H1 (cell line): ENCODE measurements around the gene C16orf46. TPM values are rescaled to one million over a fixed set of nuclear protein-coding genes. Genes with fewer than 3 reads are reported as not detected.

ENCODE experiments used
- CTCF ChIA-PET: fragments of 300-600 bp; sonication (Branson Sonifier 250); formaldehyde crosslinking; loops from one replicate; lab custom pipeline; 2021; ENCODE audit not compliant: partially characterized antibody; lab: Charles Lee
- POLR2A ChIA-PET: fragments of 300-600 bp; sonication (Branson Sonifier 250); formaldehyde crosslinking; loops from one replicate; lab custom pipeline; 2021; ENCODE audit warnings: inconsistent platforms; ENCODE audit not compliant: partially characterized antibody; lab: Charles Lee
- DNase-seq, 2 experiments: peaks; one replicate each; pipeline versions ENCODE4 v3.0.0 to v3.0.0-alpha.2; 2010 to 2022; ENCODE audit warnings: low spot score in 2 of 2, low read depth in 1 of 2, mixed read lengths in 1 of 2
- FAIRE-seq: peaks from 2 replicates; lab custom pipeline; 2011; peaks lifted over from hg19 to GRCh38; lab: Jason Lieb, UNC
- H2AFZ ChIP-seq: 2 replicates; pipeline ENCODE4 v1.8.1; 2012; ENCODE audit warnings: low read length, inconsistent platforms
- H2AK5ac ChIP-seq: 2 replicates; pipeline ENCODE4 v1.6.1; 2013; ENCODE audit warnings: low read depth, low read length
- H2BK120ac ChIP-seq: replicated peaks from 2 replicates; pipeline ENCODE3; 2013; ENCODE audit warnings: low read depth, low read length, inconsistent platforms
- H2BK12ac ChIP-seq: 2 replicates; pipeline ENCODE4 v1.6.1; 2013; ENCODE audit warnings: low read depth, low read length
- H2BK15ac ChIP-seq: 2 replicates; pipeline ENCODE4 v1.6.1; 2013; ENCODE audit warnings: low read length
- H2BK20ac ChIP-seq: 2 replicates; pipeline ENCODE4 v1.6.1; 2013; ENCODE audit warnings: low read length
- H2BK5ac ChIP-seq: 2 replicates; pipeline ENCODE4 v1.6.1; 2013; ENCODE audit warnings: low read depth, low read length
- H3K14ac ChIP-seq: 2 replicates; pipeline ENCODE4 v1.6.1; 2013; ENCODE audit warnings: inconsistent platforms; ENCODE audit not compliant: insufficient read length
- H3K18ac ChIP-seq: 2 replicates; pipeline ENCODE4 v1.6.1; 2013; ENCODE audit warnings: low read length; ENCODE audit errors: extremely low read depth
- H3K23ac ChIP-seq: 2 replicates; pipeline ENCODE4 v1.6.1; 2013; ENCODE audit warnings: inconsistent platforms; ENCODE audit not compliant: insufficient read length
- H3K23me2 ChIP-seq: 2 replicates; pipeline ENCODE4 v1.6.1; 2013; ENCODE audit warnings: low read depth, low read length
- H3K27ac ChIP-seq: 2 replicates; pipeline ENCODE4 v1.6.1; 2011; ENCODE audit warnings: low read depth, low read length, inconsistent platforms
- H3K27me3 ChIP-seq, 4 experiments: replicated peaks in 1 of 4; 1 replicate in 1 of 4; 2 replicates in 3 of 4; pipeline versions ENCODE4 v1.6.1 to v1.8.1; 2011 to 2013; ENCODE audit warnings: low read length in 3 of 4, mild to moderate bottlenecking in 3 of 4, inconsistent platforms in 2 of 4, mixed read lengths in 2 of 4, moderate library complexity in 1 of 4; ENCODE audit not compliant: control insufficient read depth in 3 of 4, insufficient read depth in 3 of 4; ENCODE audit errors: extremely low read depth in 1 of 4
- H3K36me3 ChIP-seq, 4 experiments: 2 replicates each; pipeline versions ENCODE4 v1.6.1 to v1.8.1; 2011 to 2013; ENCODE audit warnings: mild to moderate bottlenecking in 4 of 4, low read length in 3 of 4, moderate library complexity in 2 of 4, control low read depth in 1 of 4, inconsistent platforms in 1 of 4; ENCODE audit not compliant: insufficient read depth in 4 of 4, control insufficient read depth in 2 of 4
- H3K4ac ChIP-seq: replicated peaks from 2 replicates; pipeline ENCODE3; 2013; ENCODE audit warnings: low read length, low read depth, mixed read lengths, inconsistent platforms; ENCODE audit not compliant: insufficient read length
- H3K4me1 ChIP-seq, 4 experiments: replicated peaks in 1 of 4; 1 replicate in 1 of 4; 2 replicates in 3 of 4; pipeline versions ENCODE4 v1.6.1 to v1.8.1; 2011 to 2013; ENCODE audit warnings: low read length in 3 of 4, inconsistent platforms in 2 of 4, mixed read lengths in 1 of 4; ENCODE audit not compliant: insufficient read depth in 4 of 4, control insufficient read depth in 3 of 4
- H3K4me2 ChIP-seq, 2 experiments: 2 replicates each; pipeline versions ENCODE4 v1.6.1 to v1.8.1; 2011 to 2013; ENCODE audit warnings: low read depth in 2 of 2, low read length in 2 of 2, control low read depth in 1 of 2, inconsistent platforms in 1 of 2, mild to moderate bottlenecking in 1 of 2; ENCODE audit not compliant: insufficient read depth in 1 of 2
- H3K4me3 ChIP-seq, 4 experiments: fragments of 200-600, 300-600 bp in 1 of 4; sonication (generic), shearing (Covaris generic), sonication (Bioruptor Twin) in 1 of 4; 2 replicates each; pipeline versions ENCODE4 v1.5.1 to v1.8.1; 2011 to 2016; ENCODE audit warnings: low read length in 4 of 4, low read depth in 3 of 4, control low read depth in 2 of 4, inconsistent platforms in 2 of 4, mild to moderate bottlenecking in 2 of 4, mixed read lengths in 1 of 4, moderate library complexity in 1 of 4; ENCODE audit not compliant: insufficient read depth in 2 of 4; ENCODE audit errors: extremely low read depth in 1 of 4
- H3K56ac ChIP-seq: replicated peaks from 2 replicates; pipeline ENCODE3; 2013; ENCODE audit warnings: low read depth, mild to moderate bottlenecking, mixed read lengths, low read length, inconsistent platforms; ENCODE audit not compliant: insufficient read length
- H3K79me1 ChIP-seq: 2 replicates; pipeline ENCODE4 v1.6.1; 2013; ENCODE audit warnings: low read depth, low read length, control low read depth
- H3K79me2 ChIP-seq, 2 experiments: 2 replicates each; pipeline versions ENCODE4 v1.6.1 to v1.8.1; 2012 to 2013; ENCODE audit warnings: low read length in 2 of 2, mild to moderate bottlenecking in 2 of 2, inconsistent platforms in 1 of 2; ENCODE audit not compliant: insufficient read depth in 2 of 2, control insufficient read depth in 1 of 2
- H3K9ac ChIP-seq, 4 experiments: replicated peaks in 1 of 4; 1 replicate in 1 of 4; 2 replicates in 3 of 4; pipeline versions ENCODE4 v1.6.1 to v1.8.1; 2011 to 2013; ENCODE audit warnings: low read depth in 3 of 4, low read length in 3 of 4, control low read depth in 2 of 4, mild to moderate bottlenecking in 2 of 4, moderate library complexity in 2 of 4, inconsistent platforms in 1 of 4; ENCODE audit errors: extremely low read depth in 1 of 4
- H3K9me3 ChIP-seq, 2 experiments: 2 replicates each; pipeline versions ENCODE4 v1.6.1 to v1.8.1; 2012 to 2013; ENCODE audit warnings: mild to moderate bottlenecking in 2 of 2, moderate library complexity in 2 of 2, control low read depth in 1 of 2, inconsistent platforms in 1 of 2, low read depth in 1 of 2, low read length in 1 of 2, mixed read lengths in 1 of 2; ENCODE audit not compliant: insufficient read depth in 2 of 2
- H4K20me1 ChIP-seq, 2 experiments: replicated peaks in 1 of 2; 2 replicates each; pipeline versions ENCODE3 to v1.8.1; 2011 to 2013; ENCODE audit warnings: inconsistent platforms in 2 of 2, low read length in 2 of 2, mild to moderate bottlenecking in 1 of 2; ENCODE audit not compliant: insufficient read depth in 2 of 2, control insufficient read depth in 1 of 2
- H4K5ac ChIP-seq: 2 replicates; pipeline ENCODE4 v1.6.1; 2013; ENCODE audit warnings: low read length, low read depth, mixed read lengths, inconsistent platforms; ENCODE audit not compliant: insufficient read length
- H4K8ac ChIP-seq: 2 replicates; pipeline ENCODE4 v1.8.0; 2013; ENCODE audit warnings: mild to moderate bottlenecking, moderate library complexity, low read length, inconsistent platforms; ENCODE audit not compliant: insufficient read depth; ENCODE audit errors: extremely low read depth
- H4K91ac ChIP-seq: replicated peaks from 2 replicates; pipeline ENCODE3; 2013; ENCODE audit warnings: low read length, mixed read lengths, inconsistent platforms; ENCODE audit not compliant: insufficient read length
- ASH2L ChIP-seq: fragments of 200-600, 300-600 bp; sonication (generic); IDR thresholded peaks from one replicate; pipeline ENCODE4 v1.7.1; 2017; ENCODE audit warnings: low read length
- BRCA1 ChIP-seq: IDR thresholded peaks from 2 replicates; pipeline ENCODE4 v1.6.1; 2012; ENCODE audit warnings: low read depth, low read length, improper control_type of control experiment
- CTBP2 ChIP-seq: IDR thresholded peaks from 2 replicates; pipeline ENCODE4 v1.7.0; 2011; ENCODE audit warnings: borderline replicate concordance, mild to moderate bottlenecking, moderate library complexity, mixed read lengths, low read length; ENCODE audit not compliant: insufficient read depth, insufficient read length
- FOSL1 ChIP-seq: IDR thresholded peaks from 2 replicates; pipeline ENCODE4 v1.6.1; 2011; ENCODE audit warnings: mild to moderate bottlenecking, low read depth, low read length, moderate library complexity; ENCODE audit not compliant: insufficient read depth
- GTF2F1 ChIP-seq: IDR thresholded peaks from 2 replicates; pipeline ENCODE4 v1.6.1; 2012; ENCODE audit warnings: low read depth, low read length, improper control_type of control experiment, borderline replicate concordance
- PHF8 ChIP-seq: fragments of 200-600 bp; sonication (generic); conservative IDR thresholded peaks from 2 replicates; pipeline ENCODE4 v1.7.1; 2012; ENCODE audit warnings: low read depth, mild to moderate bottlenecking, inconsistent platforms, low read length, moderate library complexity
- RFX5 ChIP-seq: IDR thresholded peaks from 2 replicates; pipeline ENCODE4 v1.6.1; 2011; ENCODE audit warnings: low read depth, low read length, improper control_type of control experiment, borderline replicate concordance
- SP2 ChIP-seq: IDR thresholded peaks from 2 replicates; pipeline ENCODE4 v1.6.1; 2012; ENCODE audit warnings: mild to moderate bottlenecking, low read length, inconsistent platforms
- SUZ12 ChIP-seq: fragments of 200-600 bp; sonication (generic); IDR thresholded peaks from 2 replicates; pipeline ENCODE4 v1.6.1; 2012; ENCODE audit warnings: mild to moderate bottlenecking, inconsistent platforms, low read length, moderate library complexity, mixed read lengths
- YY1 ChIP-seq: IDR thresholded peaks from 2 replicates; pipeline ENCODE4 v1.6.1; 2011; ENCODE audit warnings: low read depth, mild to moderate bottlenecking, low read length
- WGBS, 2 experiments: shearing (Covaris generic) in 1 of 2; methylation state at CpG; one replicate each; pipeline versions ENCODE4 v1.1.6 to v1.1.7; 2013 to 2015; ENCODE audit warnings: low lambda C conversion rate in 2 of 2, mixed read lengths in 2 of 2, inconsistent platforms in 1 of 2, low coverage in 1 of 2, missing lambda C conversion rate in 1 of 2; ENCODE audit not compliant: insufficient replicate concordance in 2 of 2, insufficient coverage in 1 of 2, insufficient read length in 1 of 2; ENCODE audit errors: extremely low coverage in 1 of 2, missing lambda C conversion rate in 1 of 2; 5-methylcytosine and 5-hydroxymethylcytosine counted together
- polyA plus RNA-seq, 7 experiments: library from polyadenylated mRNA; depleted of rRNA in 3 of 7; stranded (reverse) in 5 of 7; unstranded in 2 of 7; fragments of >200 nt in 5 of 7; fragments of 200-250 nt in 2 of 7; gene quantifications; 1 replicate in 5 of 7; 2 replicates in 1 of 7; 4 replicates in 1 of 7; pipeline versions ENCODE4 v1.2.1 to v1.2.3, GENCODE V29; 2011 to 2013; ENCODE audit warnings: missing spikeins in 2 of 7, mixed read lengths in 2 of 7
- total RNA-seq: library from RNA; stranded (reverse); fragmentation: NEBNext Ultra II Directional; extraction: Animal tissue kit (Norgen Biotek cat#: 25700); gene quantifications from 2 replicates; pipeline ENCODE4 v1.2.1, GENCODE V29; 2021

C16orf46 gene
- total and polyA plus RNA-seq, 2 of the 8 experiments (the other 6 are each of a cell fraction or from before 2014, with no cell fraction given): 0.48 to 0.60 TPM

DNA sequence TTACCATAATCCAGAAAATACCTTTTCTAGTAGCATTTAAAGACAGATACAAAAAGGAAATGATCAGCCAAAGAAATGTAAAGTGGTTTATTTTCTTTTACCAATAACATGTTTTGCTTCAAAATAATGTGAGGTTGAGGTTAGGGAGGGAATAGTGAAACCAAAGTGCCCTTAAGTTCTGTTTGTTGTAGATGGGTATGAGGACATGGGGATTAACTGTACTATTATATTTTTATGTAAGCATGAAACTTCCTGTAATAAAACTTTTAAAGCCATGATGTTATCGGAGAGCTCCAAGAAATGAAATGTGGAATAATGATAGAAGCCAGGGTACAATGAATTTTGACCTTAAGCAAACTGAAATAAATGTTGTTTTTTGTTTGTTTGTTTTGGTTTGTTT is 9.9 kb downstream of the C16orf46 start:
- Histone ChIP-seq H2BK120ac (no peak overlapping the region), H2BK12ac (no peak overlapping the region), H4K91ac (no peak overlapping the region), H4K8ac (no peak overlapping the region), H2AK5ac (no peak overlapping the region), H4K5ac (no peak overlapping the region), H3K4me3 (no peak overlapping the region), H3K4me2 (no peak overlapping the region), H3K36me3 (no peaks in the 10 kb centered on the region), H3K4me1 (no peaks in the 10 kb centered on the region), H2BK20ac (no peak overlapping the region), H3K79me1 (no peaks in the 10 kb centered on the region), H3K23ac (no peak overlapping the region), H3K79me2 (no peaks in the 10 kb centered on the region), H2AFZ (no peak overlapping the region), H3K27ac (no peak overlapping the region), H3K56ac (no peak overlapping the region), H4K20me1 (no peaks in the 10 kb centered on the region), H3K9ac (no peak overlapping the region), H3K23me2 (no peaks in the 10 kb centered on the region), H3K27me3 (no peaks in the 10 kb centered on the region), H3K4ac (no peak overlapping the region), H3K14ac (no peak overlapping the region), H2BK5ac (no peak overlapping the region), H2BK15ac (no peak overlapping the region), H3K9me3 (no peaks in the 10 kb centered on the region), H3K18ac (no peak overlapping the region)
- TF ChIP-seq RFX5 (no peak), YY1 (no peak), SUZ12 (no peak), BRCA1 (no peak), PHF8 (no peak), ASH2L (no peak), SP2 (no peak), FOSL1 (no peak), GTF2F1 (no peak), CTBP2 (no peak)
- POLR2A ChIA-PET: interaction anchor here (1.1 to 2.3 kb wide), 2 partner anchors 10 to 27 kb away, joined by 3 to 11 read pairs; partner anchors contain the start of gene C16orf46
- no peak for DNase-seq
- 100% methylated on average over 1 of the region's 1 CpG; no CpG with 5 or more reads in 1 of the 2 experiments for WGBS, 2 experiments
- FAIRE-seq: no peak
- CTCF ChIA-PET: interaction anchor here (0.6 to 1.5 kb wide), 2 partner anchors 27 to 138 kb away, joined by 3 read pairs; no protein-coding TSS in a partner anchor
